Mesothelial cell of epicardium (in vitro differentiated cells): ENCODE data around the gene GIPC2. TPM values are rescaled to one million over a fixed set of nuclear protein-coding genes. Genes with fewer than 3 reads are reported as not detected.

Experiments used
- DNase-seq, 2 experiments: peaks; one replicate each; pipeline ENCODE4 v3.0.0; 2021; ENCODE audit warnings: low spot score in 2 of 2; ENCODE audit not compliant: unreplicated experiment in 2 of 2
- H3K27ac Mint-ChIP-seq: 2 replicates; pipeline ENCODE4 v1.8.0; 2021; ENCODE audit warnings: mixed read lengths
- H3K27me3 Mint-ChIP-seq: 2 replicates; pipeline ENCODE4 v1.8.0; 2021; ENCODE audit warnings: low read depth, mixed read lengths
- H3K36me3 Mint-ChIP-seq: 2 replicates; pipeline ENCODE4 v1.8.0; 2021; ENCODE audit warnings: mixed read lengths
- H3K4me1 Mint-ChIP-seq: 2 replicates; pipeline ENCODE4 v1.8.0; 2021; ENCODE audit warnings: mixed read lengths
- H3K4me3 Mint-ChIP-seq: 2 replicates; pipeline ENCODE4 v1.8.0; 2021; ENCODE audit warnings: mild to moderate bottlenecking, moderate library complexity, mixed read lengths
- H3K9me3 Mint-ChIP-seq: 2 replicates; pipeline ENCODE4 v1.8.0; 2021; ENCODE audit warnings: mixed read lengths
- total RNA-seq: library from RNA; stranded (reverse); gene quantifications from 3 replicates; pipeline ENCODE4 v1.2.1, GENCODE V29; 2021
- TF ChIP-seq, protein P1 (sequence below): fragments of 200-600 bp; sonication (generic); IDR thresholded peaks from one replicate; pipeline ENCODE4 v1.5.0; 2021; ENCODE audit warnings: antibody characterized with exemption; ENCODE audit not compliant: unreplicated experiment

The GIPC2 gene
- total RNA-seq, 1 donor from 2014 or later: 0.20 TPM

- no peak overlapping the region for H3K27ac Mint-ChIP-seq
Observed at GRCh38 chr1:78143152-78143551, 97.4 kb downstream of the GIPC2 start.

DNA sequence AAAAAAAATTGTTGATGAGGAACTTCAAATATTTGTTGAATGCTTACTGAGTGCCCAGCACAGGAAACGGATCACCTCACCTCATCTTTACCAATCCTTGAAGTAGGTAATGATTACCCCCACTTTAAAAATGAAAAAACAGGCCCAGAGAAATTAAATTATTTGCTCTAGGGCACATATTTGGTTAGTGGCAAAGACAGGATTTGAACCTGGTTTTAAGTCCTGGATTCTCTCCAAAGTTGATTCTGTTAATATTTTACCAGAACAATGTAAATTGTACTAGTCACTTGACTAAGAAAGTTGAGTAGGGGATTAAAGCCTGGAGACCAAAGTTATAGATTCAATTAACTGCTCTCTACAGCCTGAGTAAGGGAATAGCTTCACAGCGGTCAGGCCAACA is 97.9 kb downstream of the GIPC2 start:
- Mint-ChIP-seq H3K27ac (no peak overlapping the region), H3K4me3 (no peak overlapping the region), H3K4me1 (peaks cover 2% of the 10 kb centered on the region), H3K27me3 (peaks cover 59% of the 10 kb centered on the region), H3K36me3 (no peaks in the 10 kb centered on the region), H3K9me3 (peaks cover 4% of the 10 kb centered on the region)
- no peak for DNase-seq
- TF ChIP-seq, protein P1, sequence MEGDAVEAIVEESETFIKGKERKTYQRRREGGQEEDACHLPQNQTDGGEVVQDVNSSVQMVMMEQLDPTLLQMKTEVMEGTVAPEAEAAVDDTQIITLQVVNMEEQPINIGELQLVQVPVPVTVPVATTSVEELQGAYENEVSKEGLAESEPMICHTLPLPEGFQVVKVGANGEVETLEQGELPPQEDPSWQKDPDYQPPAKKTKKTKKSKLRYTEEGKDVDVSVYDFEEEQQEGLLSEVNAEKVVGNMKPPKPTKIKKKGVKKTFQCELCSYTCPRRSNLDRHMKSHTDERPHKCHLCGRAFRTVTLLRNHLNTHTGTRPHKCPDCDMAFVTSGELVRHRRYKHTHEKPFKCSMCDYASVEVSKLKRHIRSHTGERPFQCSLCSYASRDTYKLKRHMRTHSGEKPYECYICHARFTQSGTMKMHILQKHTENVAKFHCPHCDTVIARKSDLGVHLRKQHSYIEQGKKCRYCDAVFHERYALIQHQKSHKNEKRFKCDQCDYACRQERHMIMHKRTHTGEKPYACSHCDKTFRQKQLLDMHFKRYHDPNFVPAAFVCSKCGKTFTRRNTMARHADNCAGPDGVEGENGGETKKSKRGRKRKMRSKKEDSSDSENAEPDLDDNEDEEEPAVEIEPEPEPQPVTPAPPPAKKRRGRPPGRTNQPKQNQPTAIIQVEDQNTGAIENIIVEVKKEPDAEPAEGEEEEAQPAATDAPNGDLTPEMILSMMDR: no peak

More at GRCh38 chr1:78143152-78143551, 97.4 kb downstream of the GIPC2 start:
- H3K4me1 Mint-ChIP-seq: peaks cover 2% of the 10 kb centered on the region
- no peaks in the 10 kb centered on the region for H3K36me3 Mint-ChIP-seq
- H3K4me3 Mint-ChIP-seq: no peak overlapping the region
- TF ChIP-seq, protein P1: no peak
- H3K9me3 Mint-ChIP-seq: no peaks in the 10 kb centered on the region
- DNase-seq: no peak
- peaks cover 54% of the 10 kb centered on the region for H3K27me3 Mint-ChIP-seq

GRCh38 chr1:78145105-78145580 is 99.4 kb downstream of the GIPC2 start:
- Mint-ChIP-seq H3K4me3 (no peak overlapping the region), H3K4me1 (peaks cover 2% of the 10 kb centered on the region), H3K36me3 (no peaks in the 10 kb centered on the region), H3K27me3 (peaks cover 57% of the 10 kb centered on the region), H3K9me3 (peaks cover 10% of the 10 kb centered on the region), H3K27ac (no peak overlapping the region)
- peak in 1 of 2 experiments; percentile 42 for DNase-seq
- TF ChIP-seq, protein P1: peak; percentile 86

DNA sequence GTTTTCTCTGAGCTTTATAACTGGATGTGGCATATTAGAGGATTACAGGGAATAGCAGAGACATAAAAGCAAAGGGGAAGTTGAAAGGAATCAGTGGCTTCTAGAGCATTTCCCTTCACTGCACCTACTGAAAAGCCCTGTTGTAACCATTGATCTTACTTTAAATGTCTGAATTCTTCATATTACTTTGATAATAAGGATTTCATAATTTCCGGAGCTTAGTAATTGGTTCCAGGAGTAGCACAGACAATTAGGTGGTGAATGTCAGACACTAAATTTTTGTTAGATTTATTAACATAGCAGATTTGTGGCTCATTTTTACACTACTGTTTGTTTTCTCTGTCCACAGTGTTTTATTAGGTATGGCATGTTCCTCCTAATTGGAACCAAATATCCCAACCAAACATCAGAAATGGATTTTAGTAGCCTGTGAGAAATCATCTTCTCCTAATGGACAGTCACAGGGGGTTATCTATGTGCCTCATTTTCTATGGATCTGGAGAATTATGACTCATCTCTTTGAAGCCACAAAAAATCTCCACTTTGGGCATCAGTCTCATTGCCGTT is 100.5 kb downstream of the GIPC2 start:
- Mint-ChIP-seq H3K4me3 (no peak overlapping the region), H3K27me3 (peaks cover 59% of the 10 kb centered on the region), H3K4me1 (peaks cover 2% of the 10 kb centered on the region)

DNA sequence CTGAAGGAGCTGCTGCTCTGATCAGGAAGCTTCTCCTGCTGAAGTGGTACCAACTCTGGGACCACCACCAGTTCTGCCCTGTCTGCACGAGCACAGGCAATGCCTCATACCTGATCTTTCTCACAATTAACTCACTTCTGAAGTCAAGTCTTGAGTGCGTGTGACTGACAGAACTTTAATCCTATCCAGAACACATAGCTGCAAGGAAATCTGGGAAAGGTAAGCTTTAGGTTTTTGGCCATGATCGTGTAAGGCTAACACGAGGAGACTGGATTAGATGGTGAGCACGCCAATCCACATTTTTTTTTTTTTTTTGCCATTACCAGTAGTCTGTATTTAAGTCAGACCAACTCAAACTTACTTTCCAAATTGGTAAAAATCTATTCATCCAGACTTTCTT is 101.3 kb downstream of the GIPC2 start:
- no peak overlapping the region for H3K4me3 Mint-ChIP-seq
- TF ChIP-seq, protein P1: no peak
- H3K9me3 Mint-ChIP-seq: peaks cover 10% of the 10 kb centered on the region
- peaks cover 2% of the 10 kb centered on the region for H3K4me1 Mint-ChIP-seq
- peaks cover 55% of the 10 kb centered on the region for H3K27me3 Mint-ChIP-seq
- DNase-seq: no peak
- no peaks in the 10 kb centered on the region for H3K36me3 Mint-ChIP-seq
- no peak overlapping the region for H3K27ac Mint-ChIP-seq

More for the DNA sequence above, 100.5 kb downstream of the GIPC2 start:
- H3K36me3 Mint-ChIP-seq: no peaks in the 10 kb centered on the region
- TF ChIP-seq, protein P1: no peak
- DNase-seq: no peak
- no peak overlapping the region for H3K27ac Mint-ChIP-seq
- peaks cover 10% of the 10 kb centered on the region for H3K9me3 Mint-ChIP-seq
